ENCODE data around the gene REXO4. TPM values are rescaled to one million over a fixed set of nuclear protein-coding genes. Genes with fewer than 3 reads are reported as not detected.

Gene REXO4
- total and polyA plus RNA-seq, 9 of the 15 experiments (the other 6 are each of a cell fraction or from before 2014, with no cell fraction given), result 3.4 to 72.9 (median 31.1) TPM

DNA sequence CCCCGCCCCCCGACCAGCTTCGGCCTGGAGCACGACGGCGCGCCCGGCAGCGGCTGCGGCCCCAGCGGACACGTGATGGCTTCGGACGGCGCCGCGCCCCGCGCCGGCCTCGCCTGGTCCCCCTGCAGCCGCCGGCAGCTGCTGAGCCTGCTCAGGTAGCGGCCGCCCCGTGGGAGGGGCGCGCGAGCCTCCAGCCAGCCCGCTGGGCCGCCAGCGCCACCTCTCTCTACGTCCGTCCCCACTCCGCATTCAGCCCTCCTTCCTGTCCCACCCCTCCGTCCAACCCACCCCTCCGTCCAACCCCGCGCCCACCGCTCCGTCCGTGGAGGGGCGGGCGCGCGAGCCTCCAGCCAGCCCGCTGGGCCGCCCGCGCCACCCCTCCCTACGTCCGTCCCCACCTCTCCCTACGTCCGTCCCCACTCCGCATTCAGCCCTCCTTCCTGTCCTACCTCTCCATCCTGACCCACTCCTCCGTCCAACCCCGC, 10.8 kb upstream of the REXO4 start:
- Histone ChIP-seq H3K9me3 (replicated peaks; ENCODE audit: control insufficient read depth, insufficient read depth, low read depth, low read length) (no peaks in the 10 kb centered on the region), H3K9ac (ENCODE audit: insufficient read depth in 1 of 2, low read depth in 2 of 2, low read length in 2 of 2) (peak overlapping the region in 1 of 2 experiments; percentile 61; a peak in 2 of 4 replicates)
- WGBS (ENCODE audit: insufficient coverage, low coverage, missing lambda C conversion rate), result no CpG with 5 or more reads among the region's 57 CpGs
- no peak for TF ChIP-seq KLF13 (tag; IDR thresholded peaks at IDR 0.05; ENCODE audit: borderline replicate concordance, low read depth)
- TF ChIP-seq FOXJ3 (CRISPR knock-in tag; IDR thresholded peaks at IDR 0.05), result no peak
- TF ChIP-seq, protein P1, sequence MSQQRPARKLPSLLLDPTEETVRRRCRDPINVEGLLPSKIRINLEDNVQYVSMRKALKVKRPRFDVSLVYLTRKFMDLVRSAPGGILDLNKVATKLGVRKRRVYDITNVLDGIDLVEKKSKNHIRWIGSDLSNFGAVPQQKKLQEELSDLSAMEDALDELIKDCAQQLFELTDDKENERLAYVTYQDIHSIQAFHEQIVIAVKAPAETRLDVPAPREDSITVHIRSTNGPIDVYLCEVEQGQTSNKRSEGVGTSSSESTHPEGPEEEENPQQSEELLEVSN (IDR thresholded peaks at IDR 0.05; ENCODE audit: borderline replicate concordance in 1 of 2, extremely low read depth in 1 of 2, insufficient read depth in 1 of 2, insufficient read length in 1 of 2, low read depth in 1 of 2, low read length in 1 of 2, poor library complexity in 1 of 2, severe bottlenecking in 1 of 2), result peak; percentile 45 to 88
- TF ChIP-seq ZNF212 (CRISPR knock-in tag; IDR thresholded peaks at IDR 0.05), result no peak
- TF ChIP-seq, protein P2, sequence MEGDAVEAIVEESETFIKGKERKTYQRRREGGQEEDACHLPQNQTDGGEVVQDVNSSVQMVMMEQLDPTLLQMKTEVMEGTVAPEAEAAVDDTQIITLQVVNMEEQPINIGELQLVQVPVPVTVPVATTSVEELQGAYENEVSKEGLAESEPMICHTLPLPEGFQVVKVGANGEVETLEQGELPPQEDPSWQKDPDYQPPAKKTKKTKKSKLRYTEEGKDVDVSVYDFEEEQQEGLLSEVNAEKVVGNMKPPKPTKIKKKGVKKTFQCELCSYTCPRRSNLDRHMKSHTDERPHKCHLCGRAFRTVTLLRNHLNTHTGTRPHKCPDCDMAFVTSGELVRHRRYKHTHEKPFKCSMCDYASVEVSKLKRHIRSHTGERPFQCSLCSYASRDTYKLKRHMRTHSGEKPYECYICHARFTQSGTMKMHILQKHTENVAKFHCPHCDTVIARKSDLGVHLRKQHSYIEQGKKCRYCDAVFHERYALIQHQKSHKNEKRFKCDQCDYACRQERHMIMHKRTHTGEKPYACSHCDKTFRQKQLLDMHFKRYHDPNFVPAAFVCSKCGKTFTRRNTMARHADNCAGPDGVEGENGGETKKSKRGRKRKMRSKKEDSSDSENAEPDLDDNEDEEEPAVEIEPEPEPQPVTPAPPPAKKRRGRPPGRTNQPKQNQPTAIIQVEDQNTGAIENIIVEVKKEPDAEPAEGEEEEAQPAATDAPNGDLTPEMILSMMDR (IDR thresholded peaks at IDR 0.05 in 2 of 3, conservative IDR thresholded peaks at IDR 0.05 in 1 of 3; ENCODE audit: insufficient read depth in 2 of 3, low read depth in 1 of 3, low read length in 3 of 3), result peak in 2 of 3 experiments; percentile 5 to 31; a peak in 2 of 6 replicates
- 0 out of 2 replicates have a peak, but pooled peaks have one; percentile 22 for TF ChIP-seq CXXC5 (CRISPR knock-in tag; IDR thresholded peaks at IDR 0.05)
- peak; percentile 51; the same call in 1 of the 2 replicates for TF ChIP-seq ZBTB7A (IDR thresholded peaks at IDR 0.05; ENCODE audit: borderline replicate concordance, control insufficient read depth, low read depth, low read length)
- TF ChIP-seq, protein P3, sequence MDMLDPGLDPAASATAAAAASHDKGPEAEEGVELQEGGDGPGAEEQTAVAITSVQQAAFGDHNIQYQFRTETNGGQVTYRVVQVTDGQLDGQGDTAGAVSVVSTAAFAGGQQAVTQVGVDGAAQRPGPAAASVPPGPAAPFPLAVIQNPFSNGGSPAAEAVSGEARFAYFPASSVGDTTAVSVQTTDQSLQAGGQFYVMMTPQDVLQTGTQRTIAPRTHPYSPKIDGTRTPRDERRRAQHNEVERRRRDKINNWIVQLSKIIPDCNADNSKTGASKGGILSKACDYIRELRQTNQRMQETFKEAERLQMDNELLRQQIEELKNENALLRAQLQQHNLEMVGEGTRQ (CRISPR knock-in tag; IDR thresholded peaks at IDR 0.05), result peak; percentile 20; the same call in 1 of the 2 replicates
- no peak for TF ChIP-seq ZNF165 (CRISPR knock-in tag; IDR thresholded peaks at IDR 0.05; ENCODE audit: borderline replicate concordance)
- TF ChIP-seq MTA2 (IDR thresholded peaks at IDR 0.05; ENCODE audit: low read depth), result no peak
- TF ChIP-seq GTF2A2 (tag; IDR thresholded peaks at IDR 0.05), result no peak
- TF ChIP-seq, protein P4, sequence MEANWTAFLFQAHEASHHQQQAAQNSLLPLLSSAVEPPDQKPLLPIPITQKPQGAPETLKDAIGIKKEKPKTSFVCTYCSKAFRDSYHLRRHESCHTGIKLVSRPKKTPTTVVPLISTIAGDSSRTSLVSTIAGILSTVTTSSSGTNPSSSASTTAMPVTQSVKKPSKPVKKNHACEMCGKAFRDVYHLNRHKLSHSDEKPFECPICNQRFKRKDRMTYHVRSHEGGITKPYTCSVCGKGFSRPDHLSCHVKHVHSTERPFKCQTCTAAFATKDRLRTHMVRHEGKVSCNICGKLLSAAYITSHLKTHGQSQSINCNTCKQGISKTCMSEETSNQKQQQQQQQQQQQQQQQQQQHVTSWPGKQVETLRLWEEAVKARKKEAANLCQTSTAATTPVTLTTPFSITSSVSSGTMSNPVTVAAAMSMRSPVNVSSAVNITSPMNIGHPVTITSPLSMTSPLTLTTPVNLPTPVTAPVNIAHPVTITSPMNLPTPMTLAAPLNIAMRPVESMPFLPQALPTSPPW (CRISPR knock-in tag; IDR thresholded peaks at IDR 0.05), result 0 out of 2 replicates have a peak, but pooled peaks have one; percentile 9
- TF ChIP-seq RAD51 (IDR thresholded peaks at IDR 0.05; ENCODE audit: borderline replicate concordance, low read depth), result no peak
- no peak for TF ChIP-seq ZNF77 (CRISPR knock-in tag; IDR thresholded peaks at IDR 0.05)
- peak; percentile 47 for TF ChIP-seq PCBP1 (IDR thresholded peaks at IDR 0.05; ENCODE audit: low read depth, low read length, poor library complexity, severe bottlenecking)

More for the DNA sequence above, 10.8 kb upstream of the REXO4 start:
- POLR2A ChIA-PET, result no interaction called here
- Histone ChIP-seq H3K27ac (ENCODE audit: extremely low read depth, low read depth, low read length) (no peak overlapping the region), H3K4me2 (ENCODE audit: insufficient read depth, low read length) (no peak overlapping the region), H3K36me3 (ENCODE audit: control insufficient read depth, insufficient read depth, low read length) (no peaks in the 10 kb centered on the region), H4K20me1 (replicated peaks; ENCODE audit: control insufficient read depth, insufficient read depth, low read length) (no peaks in the 10 kb centered on the region), H3K4me3 (peak overlapping the region; percentile 10), H3K79me2 (ENCODE audit: control insufficient read depth, insufficient read depth, low read length) (no peaks in the 10 kb centered on the region), H3K27me3 (ENCODE audit: control insufficient read depth in 2 of 2, insufficient read depth in 2 of 2, low read length in 2 of 2) (peaks cover 25 to 50% of the 10 kb centered on the region in 2 experiments), H3K9me1 (ENCODE audit: control insufficient read depth, insufficient read depth, low read length) (peaks cover 2% of the 10 kb centered on the region), H3K4me1 (replicated peaks in 1 of 2; ENCODE audit: control insufficient read depth in 2 of 2, insufficient read depth in 2 of 2, low read length in 2 of 2) (peaks cover 4 to 31% of the 10 kb centered on the region in 2 experiments; a peak in 2 of 5 replicates), H2AFZ (ENCODE audit: low read depth, low read length) (no peak overlapping the region)
- in situ Hi-C loops (cut with MboI) (no loop called here), intact Hi-C loops (cut with micrococcal nuclease) (no loop called here)
- CTCF ChIA-PET (ENCODE audit: low intra/inter-chr PET ratio), result no interaction called here
- DNase-seq (ENCODE audit: extremely low read depth in 1 of 4, low spot score in 3 of 4), result peak; percentile 64 to 82 (median 75)
- ATAC-seq, result peak; percentile 86
- no peak for FAIRE-seq
- no TSS peak for BruUV-seq (replicated peaks)
